GM06990 (cell line): ENCODE data around the gene CFAP61.
"Not testable (repeated sequence)": the region's sequence is repeated elsewhere in the genome, so short reads cannot be mapped to it uniquely, and the experiment has no call there.

ENCODE experiments used
- DNase-seq: peaks from one replicate; pipeline ENCODE4 v3.0.0-alpha.2; 2011; ENCODE audit not compliant: insufficient read length; ENCODE audit errors: extremely low read depth
- H3K27me3 ChIP-seq: replicated peaks from 2 replicates; pipeline ENCODE4 v1.6.0; 2011; ENCODE audit warnings: low read length; ENCODE audit not compliant: control insufficient read depth, insufficient read depth
- H3K36me3 ChIP-seq: 2 replicates; pipeline ENCODE4 v1.5.1; 2011; ENCODE audit warnings: low read length; ENCODE audit not compliant: control insufficient read depth, insufficient read depth
- H3K4me3 ChIP-seq: replicated peaks from 2 replicates; pipeline ENCODE4 v1.5.1; 2011; ENCODE audit warnings: low read depth, mild to moderate bottlenecking, control low read depth, low read length
- TF ChIP-seq, protein P1 (sequence below): IDR thresholded peaks from 2 replicates; pipeline ENCODE4 v1.5.1; 2011; ENCODE audit warnings: low read length, control low read depth, mild to moderate bottlenecking, inconsistent platforms; ENCODE audit not compliant: insufficient read depth, poor library complexity, severe bottlenecking

Gene CFAP61

DNA sequence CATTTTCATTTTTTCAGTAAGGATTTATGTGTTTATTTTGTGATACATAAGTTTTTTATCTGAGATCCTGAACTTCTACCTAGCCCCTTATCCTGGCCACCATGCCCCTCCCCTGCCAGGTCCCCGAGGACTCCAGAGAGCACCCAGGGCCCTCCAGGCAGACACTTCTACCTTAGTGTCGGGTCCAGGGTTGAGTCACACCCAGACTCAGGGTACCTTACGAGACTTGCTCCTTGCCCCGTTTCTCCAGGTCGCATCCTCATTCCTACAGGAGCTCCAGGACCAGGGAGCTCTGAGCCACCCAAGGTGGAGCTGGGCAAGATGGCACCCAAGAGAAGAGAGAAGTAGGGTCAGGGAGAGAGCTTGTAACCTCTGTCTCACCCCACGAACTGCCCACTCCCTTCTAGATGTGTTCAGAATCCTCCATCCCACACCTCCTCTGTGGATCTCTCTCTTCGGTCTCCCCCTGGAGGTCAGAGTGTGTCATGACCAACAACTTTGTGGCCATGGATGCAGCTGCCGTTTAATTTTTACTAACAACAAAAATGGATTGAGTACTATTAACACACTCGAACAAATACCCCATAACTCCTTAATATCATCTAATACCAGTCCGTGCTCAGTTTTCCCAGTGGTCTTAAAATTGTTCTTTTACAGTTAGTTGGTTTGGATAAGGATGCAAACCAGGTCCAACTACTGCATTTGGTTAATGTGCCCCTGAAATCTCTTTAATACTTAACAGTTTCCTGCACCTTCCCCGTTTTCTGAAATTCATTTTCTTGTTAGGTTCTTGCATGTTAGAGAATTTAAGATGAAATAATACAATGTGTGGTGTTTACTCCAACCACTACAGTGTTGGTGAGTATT is 185.0 kb downstream of the CFAP61 start:
- no peak for DNase-seq
- no peaks in the 10 kb centered on the region for H3K36me3 ChIP-seq
- H3K4me3 ChIP-seq, result no peak overlapping the region
- no peaks in the 10 kb centered on the region; the same call in 1 of the 2 replicates for H3K27me3 ChIP-seq
- TF ChIP-seq, protein P1, sequence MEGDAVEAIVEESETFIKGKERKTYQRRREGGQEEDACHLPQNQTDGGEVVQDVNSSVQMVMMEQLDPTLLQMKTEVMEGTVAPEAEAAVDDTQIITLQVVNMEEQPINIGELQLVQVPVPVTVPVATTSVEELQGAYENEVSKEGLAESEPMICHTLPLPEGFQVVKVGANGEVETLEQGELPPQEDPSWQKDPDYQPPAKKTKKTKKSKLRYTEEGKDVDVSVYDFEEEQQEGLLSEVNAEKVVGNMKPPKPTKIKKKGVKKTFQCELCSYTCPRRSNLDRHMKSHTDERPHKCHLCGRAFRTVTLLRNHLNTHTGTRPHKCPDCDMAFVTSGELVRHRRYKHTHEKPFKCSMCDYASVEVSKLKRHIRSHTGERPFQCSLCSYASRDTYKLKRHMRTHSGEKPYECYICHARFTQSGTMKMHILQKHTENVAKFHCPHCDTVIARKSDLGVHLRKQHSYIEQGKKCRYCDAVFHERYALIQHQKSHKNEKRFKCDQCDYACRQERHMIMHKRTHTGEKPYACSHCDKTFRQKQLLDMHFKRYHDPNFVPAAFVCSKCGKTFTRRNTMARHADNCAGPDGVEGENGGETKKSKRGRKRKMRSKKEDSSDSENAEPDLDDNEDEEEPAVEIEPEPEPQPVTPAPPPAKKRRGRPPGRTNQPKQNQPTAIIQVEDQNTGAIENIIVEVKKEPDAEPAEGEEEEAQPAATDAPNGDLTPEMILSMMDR, result peak; percentile 74

DNA sequence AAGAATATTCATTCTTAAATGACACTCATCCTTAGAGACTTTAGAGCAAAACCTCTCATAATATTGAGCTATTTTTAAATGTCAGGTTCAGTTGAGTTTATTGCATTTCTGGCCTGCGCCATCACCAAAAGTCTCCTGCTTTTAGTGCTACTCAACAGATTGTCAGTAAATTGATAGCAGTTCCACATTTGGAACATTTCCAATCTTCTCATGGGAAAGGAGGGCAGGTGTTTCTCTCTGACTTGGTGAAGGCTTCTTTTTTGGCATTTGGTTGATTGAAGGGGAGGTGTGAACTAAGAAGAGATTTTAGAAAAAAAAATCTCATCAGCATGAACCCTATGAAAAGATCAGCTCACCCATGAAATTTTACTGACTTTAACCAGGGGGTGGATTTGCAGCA is 189.6 kb downstream of the CFAP61 start:
- DNase-seq, result no peak
- Histone ChIP-seq H3K27me3 (no peaks in the 10 kb centered on the region; the same call in 1 of the 2 replicates), H3K4me3 (no peak overlapping the region), H3K36me3 (no peaks in the 10 kb centered on the region)
- TF ChIP-seq, protein P1, result no peak

DNA sequence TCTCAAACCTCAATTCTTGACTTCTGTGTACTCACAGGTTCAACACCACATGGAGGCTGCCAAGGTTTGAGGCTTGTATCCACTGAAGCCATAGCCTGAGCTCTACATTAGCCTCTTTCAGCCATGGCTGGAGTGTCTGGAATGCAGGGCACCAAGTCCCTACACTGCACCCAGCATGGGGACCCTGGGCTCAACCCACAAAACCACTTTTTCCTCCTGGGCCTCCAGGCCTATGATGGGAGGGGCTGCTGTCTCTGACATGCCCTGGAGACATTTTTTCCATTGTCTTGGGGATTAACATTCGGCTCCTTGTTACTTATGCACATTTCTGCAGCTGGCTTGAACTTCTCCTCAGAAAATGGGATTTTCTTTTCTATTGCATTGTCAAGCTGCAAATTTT is 192.1 kb downstream of the CFAP61 start:
- H3K27me3 ChIP-seq, H3K4me3 ChIP-seq, DNase-seq, H3K36me3 ChIP-seq: not testable (repeated sequence)

DNA sequence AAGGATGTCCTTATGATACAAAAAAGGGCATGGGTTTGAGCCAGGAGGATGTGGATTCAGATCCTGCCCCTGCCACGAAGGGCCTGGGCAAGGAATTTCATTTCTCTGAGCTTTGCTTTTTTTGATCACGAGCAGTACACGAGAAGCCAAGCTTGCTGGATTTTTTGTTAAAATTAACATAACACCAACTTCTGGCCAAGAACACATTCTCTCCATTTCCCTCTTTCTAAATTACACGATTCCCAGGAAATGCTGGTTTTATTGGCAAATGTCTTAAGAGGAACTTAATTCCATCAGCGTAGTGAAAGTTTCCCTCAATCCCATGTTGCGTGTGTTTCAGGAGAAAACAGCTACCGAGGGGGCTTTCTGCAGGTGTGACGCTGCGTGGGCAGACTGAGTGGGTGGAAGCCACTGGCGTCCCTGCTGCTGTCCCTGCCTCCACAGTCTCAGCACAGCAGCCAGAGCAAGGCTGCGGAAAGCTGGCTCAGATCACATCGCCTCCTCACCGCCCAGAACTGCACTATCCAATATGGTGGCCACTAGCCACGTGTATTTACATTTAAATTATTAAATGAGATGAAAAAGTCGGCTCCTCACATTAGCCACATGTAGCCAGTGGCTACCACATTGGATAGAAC is 194.8 kb downstream of the CFAP61 start:
- TF ChIP-seq, protein P1, result no peak
- Histone ChIP-seq H3K36me3 (no peaks in the 10 kb centered on the region), H3K27me3 (no peaks in the 10 kb centered on the region), H3K4me3 (no peak overlapping the region)
- no peak for DNase-seq

DNA sequence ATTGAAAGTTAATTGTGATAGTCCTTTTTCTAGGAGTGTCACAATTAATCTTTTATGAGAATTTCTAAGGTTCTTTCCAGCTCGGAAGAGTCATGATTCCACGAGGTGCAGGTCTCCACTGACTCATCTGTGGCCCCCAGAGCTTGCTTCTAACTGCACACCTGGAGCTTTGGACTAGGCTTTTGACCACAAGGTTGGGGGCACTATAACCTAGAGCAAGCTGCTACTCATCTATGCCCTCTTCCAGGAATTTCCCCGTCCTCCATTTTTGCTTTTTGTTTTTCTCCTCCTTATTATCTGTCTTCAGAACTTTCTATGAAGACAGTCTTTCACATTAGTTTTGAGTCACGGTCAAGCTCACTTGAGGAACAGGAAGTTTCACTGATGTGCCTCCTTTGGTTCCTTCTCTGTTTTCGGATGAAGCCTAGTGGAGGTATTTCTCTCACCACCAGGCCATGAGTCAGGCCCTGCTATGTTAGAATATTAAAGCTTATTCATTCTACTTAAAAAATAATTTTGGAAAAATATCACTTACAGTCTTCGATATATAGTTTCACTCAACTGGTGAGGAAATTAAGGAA is 196.4 kb downstream of the CFAP61 start:
- no peak overlapping the region for H3K4me3 ChIP-seq
- H3K36me3 ChIP-seq, result no peaks in the 10 kb centered on the region
- DNase-seq, result peak; percentile 21
- no peaks in the 10 kb centered on the region for H3K27me3 ChIP-seq
- TF ChIP-seq, protein P1, result no peak

DNA sequence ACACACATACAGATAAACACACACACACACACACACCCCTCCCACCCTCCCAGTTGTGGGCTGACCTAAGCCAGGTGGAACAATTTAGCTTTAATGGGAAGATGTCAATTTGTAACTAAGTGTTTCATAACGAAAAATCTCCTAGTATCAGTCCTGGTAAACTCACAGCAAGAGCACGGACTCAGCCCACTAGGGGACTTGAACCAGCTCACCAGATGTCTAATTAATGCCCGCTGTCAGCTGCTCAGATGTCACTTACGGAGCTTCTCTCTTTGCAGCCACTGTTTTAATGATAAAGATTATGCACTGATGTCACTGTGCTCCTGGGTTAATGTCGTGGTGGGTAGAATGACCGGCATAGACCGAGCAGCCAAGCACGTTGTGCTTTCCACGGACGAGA is 199.0 kb downstream of the CFAP61 start:
- TF ChIP-seq, protein P1, result no peak
- DNase-seq, result no peak
- no peaks in the 10 kb centered on the region for H3K36me3 ChIP-seq
- H3K27me3 ChIP-seq, result no peaks in the 10 kb centered on the region
- H3K4me3 ChIP-seq, result no peak overlapping the region
